Panc1 (cell line): ENCODE data around the gene COPS2. TPM values are rescaled to one million over a fixed set of nuclear protein-coding genes. Genes with fewer than 3 reads are reported as not detected.

Source experiments
- ATAC-seq: fragments of 200-7000 bp; cut with Tn5 transposase; 2 replicates; pipeline ENCODE4 v1.9.1; 2020; ENCODE audit warnings: mild to moderate bottlenecking, moderate library complexity
- BruUV-seq: library from RNA; stranded (reverse); fragments of 400-500 nt; replicated peaks from 2 replicates; lab custom pipeline; 2021; lab: Mats Ljungman, UMichigan
- CTCF ChIA-PET: fragments of 300-600 bp; sonication (Branson Sonifier 250); formaldehyde crosslinking; loops from one replicate; lab custom pipeline; 2022; ENCODE audit warnings: antibody characterized with exemption; lab: Charles Lee
- POLR2A ChIA-PET: fragments of 300-600 bp; sonication (Branson Sonifier 250); formaldehyde crosslinking; loops from one replicate; lab custom pipeline; 2022; ENCODE audit warnings: antibody characterized with exemption; lab: Charles Lee
- DNase-seq: peaks from one replicate; pipeline ENCODE4 v3.0.0-alpha.2; 2010; ENCODE audit warnings: low read depth, low spot score
- H3K27ac ChIP-seq: 2 replicates; pipeline ENCODE4 v1.5.1; 2011; ENCODE audit warnings: mild to moderate bottlenecking, low read length, inconsistent platforms
- H3K27me3 ChIP-seq: fragments of 200-500 bp; sonication (Bioruptor generic); 2 replicates; pipeline ENCODE4 v1.6.0; 2014; ENCODE audit warnings: low read length, inconsistent platforms; ENCODE audit not compliant: control insufficient read depth, insufficient read depth
- H3K36me3 ChIP-seq: fragments of 200-500 bp; sonication (Bioruptor generic); 2 replicates; pipeline ENCODE4 v1.5.1; 2014; ENCODE audit warnings: inconsistent platforms, mild to moderate bottlenecking, low read length, moderate library complexity; ENCODE audit not compliant: control insufficient read depth, insufficient read depth
- H3K4me1 ChIP-seq: 2 replicates; pipeline ENCODE4 v1.5.1; 2011; ENCODE audit warnings: inconsistent platforms, mild to moderate bottlenecking, low read length, moderate library complexity; ENCODE audit not compliant: control insufficient read depth, insufficient read depth
- H3K4me3 ChIP-seq, 2 experiments: 2 replicates each; pipeline ENCODE4 v1.5.1; 2011 to 2012; ENCODE audit warnings: low read depth in 2 of 2, low read length in 2 of 2, mild to moderate bottlenecking in 2 of 2, inconsistent platforms in 1 of 2, moderate library complexity in 1 of 2
- H3K9me3 ChIP-seq: fragments of 200-500 bp; sonication (Bioruptor generic); 2 replicates; pipeline ENCODE4 v1.5.1; 2014; ENCODE audit warnings: low read depth, mild to moderate bottlenecking, inconsistent platforms, low read length, moderate library complexity; ENCODE audit not compliant: control insufficient read depth, insufficient read depth
- POLR2AphosphoS5 ChIP-seq: IDR thresholded peaks from 2 replicates; pipeline ENCODE4 v1.6.1; 2012; ENCODE audit warnings: mild to moderate bottlenecking, low read depth, low read length, moderate library complexity
- SIN3A ChIP-seq: IDR thresholded peaks from 2 replicates; pipeline ENCODE4 v1.6.1; 2012; ENCODE audit warnings: low read depth, mild to moderate bottlenecking, low read length, moderate library complexity, borderline replicate concordance; ENCODE audit not compliant: insufficient read depth
- TCF7L2 ChIP-seq: IDR thresholded peaks from 2 replicates; pipeline ENCODE4 v1.6.1; 2011; ENCODE audit warnings: mild to moderate bottlenecking, low read depth, low read length, inconsistent platforms
- in situ Hi-C: cut with HindIII; loops from 2 replicates; pipeline ENCODE4 v1.10.0; 2016; ENCODE audit warnings: low sequenced_read_pairs, low pct_unique_long_range_greater_than_20kb
- intact Hi-C: fragments of 100-400 bp; cut with micrococcal nuclease; formaldehyde crosslinking; loops from one replicate; pipeline ENCODE4 v1.10.0; 2022; ENCODE audit not compliant: unreplicated experiment
- total RNA-seq: library from RNA; stranded (reverse); gene quantifications from one replicate; pipeline ENCODE4 v1.2.1, GENCODE V29; 2021; ENCODE audit not compliant: unreplicated experiment
- TF ChIP-seq, protein P1 (sequence below), 2 experiments: IDR thresholded peaks; 2 replicates each; pipeline ENCODE4 v1.6.1; 2011 to 2012; ENCODE audit warnings: low read depth in 2 of 2, control low read depth in 1 of 2, low read length in 1 of 2, mild to moderate bottlenecking in 1 of 2, moderate library complexity in 1 of 2; ENCODE audit not compliant: insufficient read depth in 1 of 2
- TF ChIP-seq, protein P2 (sequence below): fragments of 450-650 bp; IDR thresholded peaks from 2 replicates; pipeline ENCODE4 v1.5.1; 2017; ENCODE audit warnings: mild to moderate bottlenecking

Gene COPS2
- total RNA-seq, 1 experiment from 2014 or later, result 69.4 TPM

DNA sequence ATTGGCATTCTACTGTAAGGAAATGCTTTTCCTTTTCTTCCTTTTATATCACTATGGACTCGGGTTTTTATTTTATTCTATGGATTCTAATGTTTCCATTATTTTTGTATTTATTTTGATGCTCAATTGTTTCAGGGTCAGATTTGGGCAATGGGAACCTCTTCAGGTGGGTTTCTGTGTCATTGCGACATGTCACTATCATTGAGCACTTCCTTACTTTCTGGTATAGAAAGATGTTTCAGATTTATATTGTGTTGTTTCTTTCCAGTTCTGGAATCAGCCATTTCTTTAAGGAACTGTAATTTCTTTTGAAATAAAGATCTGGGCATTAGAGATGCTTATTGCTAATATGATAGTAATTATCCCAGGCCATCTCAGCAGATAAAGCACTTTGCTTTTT is 36.5 kb upstream of the COPS2 start:
- TF ChIP-seq, protein P1, sequence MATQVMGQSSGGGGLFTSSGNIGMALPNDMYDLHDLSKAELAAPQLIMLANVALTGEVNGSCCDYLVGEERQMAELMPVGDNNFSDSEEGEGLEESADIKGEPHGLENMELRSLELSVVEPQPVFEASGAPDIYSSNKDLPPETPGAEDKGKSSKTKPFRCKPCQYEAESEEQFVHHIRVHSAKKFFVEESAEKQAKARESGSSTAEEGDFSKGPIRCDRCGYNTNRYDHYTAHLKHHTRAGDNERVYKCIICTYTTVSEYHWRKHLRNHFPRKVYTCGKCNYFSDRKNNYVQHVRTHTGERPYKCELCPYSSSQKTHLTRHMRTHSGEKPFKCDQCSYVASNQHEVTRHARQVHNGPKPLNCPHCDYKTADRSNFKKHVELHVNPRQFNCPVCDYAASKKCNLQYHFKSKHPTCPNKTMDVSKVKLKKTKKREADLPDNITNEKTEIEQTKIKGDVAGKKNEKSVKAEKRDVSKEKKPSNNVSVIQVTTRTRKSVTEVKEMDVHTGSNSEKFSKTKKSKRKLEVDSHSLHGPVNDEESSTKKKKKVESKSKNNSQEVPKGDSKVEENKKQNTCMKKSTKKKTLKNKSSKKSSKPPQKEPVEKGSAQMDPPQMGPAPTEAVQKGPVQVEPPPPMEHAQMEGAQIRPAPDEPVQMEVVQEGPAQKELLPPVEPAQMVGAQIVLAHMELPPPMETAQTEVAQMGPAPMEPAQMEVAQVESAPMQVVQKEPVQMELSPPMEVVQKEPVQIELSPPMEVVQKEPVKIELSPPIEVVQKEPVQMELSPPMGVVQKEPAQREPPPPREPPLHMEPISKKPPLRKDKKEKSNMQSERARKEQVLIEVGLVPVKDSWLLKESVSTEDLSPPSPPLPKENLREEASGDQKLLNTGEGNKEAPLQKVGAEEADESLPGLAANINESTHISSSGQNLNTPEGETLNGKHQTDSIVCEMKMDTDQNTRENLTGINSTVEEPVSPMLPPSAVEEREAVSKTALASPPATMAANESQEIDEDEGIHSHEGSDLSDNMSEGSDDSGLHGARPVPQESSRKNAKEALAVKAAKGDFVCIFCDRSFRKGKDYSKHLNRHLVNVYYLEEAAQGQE (IDR thresholded peaks at IDR 0.05; ENCODE audit: insufficient read depth in 1 of 2, low read depth in 2 of 2, low read length in 1 of 2), result no peak
- no peak for TF ChIP-seq TCF7L2
- TF ChIP-seq POLR2AphosphoS5, result no peak
- no peak for TF ChIP-seq SIN3A
- TF ChIP-seq, protein P2, sequence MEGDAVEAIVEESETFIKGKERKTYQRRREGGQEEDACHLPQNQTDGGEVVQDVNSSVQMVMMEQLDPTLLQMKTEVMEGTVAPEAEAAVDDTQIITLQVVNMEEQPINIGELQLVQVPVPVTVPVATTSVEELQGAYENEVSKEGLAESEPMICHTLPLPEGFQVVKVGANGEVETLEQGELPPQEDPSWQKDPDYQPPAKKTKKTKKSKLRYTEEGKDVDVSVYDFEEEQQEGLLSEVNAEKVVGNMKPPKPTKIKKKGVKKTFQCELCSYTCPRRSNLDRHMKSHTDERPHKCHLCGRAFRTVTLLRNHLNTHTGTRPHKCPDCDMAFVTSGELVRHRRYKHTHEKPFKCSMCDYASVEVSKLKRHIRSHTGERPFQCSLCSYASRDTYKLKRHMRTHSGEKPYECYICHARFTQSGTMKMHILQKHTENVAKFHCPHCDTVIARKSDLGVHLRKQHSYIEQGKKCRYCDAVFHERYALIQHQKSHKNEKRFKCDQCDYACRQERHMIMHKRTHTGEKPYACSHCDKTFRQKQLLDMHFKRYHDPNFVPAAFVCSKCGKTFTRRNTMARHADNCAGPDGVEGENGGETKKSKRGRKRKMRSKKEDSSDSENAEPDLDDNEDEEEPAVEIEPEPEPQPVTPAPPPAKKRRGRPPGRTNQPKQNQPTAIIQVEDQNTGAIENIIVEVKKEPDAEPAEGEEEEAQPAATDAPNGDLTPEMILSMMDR, result no peak
- POLR2A ChIA-PET, result no interaction called here
- Histone ChIP-seq H3K4me3 (no peak overlapping the region), H3K36me3 (no peaks in the 10 kb centered on the region), H3K27ac (no peak overlapping the region), H3K9me3 (no peaks in the 10 kb centered on the region), H3K27me3 (no peaks in the 10 kb centered on the region), H3K4me1 (no peaks in the 10 kb centered on the region)
- intact Hi-C loops (no loop called here), in situ Hi-C loops (no loop called here)
- ATAC-seq (no peak), DNase-seq (no peak)
- no TSS peak for BruUV-seq
- CTCF ChIA-PET, result no interaction called here

DNA sequence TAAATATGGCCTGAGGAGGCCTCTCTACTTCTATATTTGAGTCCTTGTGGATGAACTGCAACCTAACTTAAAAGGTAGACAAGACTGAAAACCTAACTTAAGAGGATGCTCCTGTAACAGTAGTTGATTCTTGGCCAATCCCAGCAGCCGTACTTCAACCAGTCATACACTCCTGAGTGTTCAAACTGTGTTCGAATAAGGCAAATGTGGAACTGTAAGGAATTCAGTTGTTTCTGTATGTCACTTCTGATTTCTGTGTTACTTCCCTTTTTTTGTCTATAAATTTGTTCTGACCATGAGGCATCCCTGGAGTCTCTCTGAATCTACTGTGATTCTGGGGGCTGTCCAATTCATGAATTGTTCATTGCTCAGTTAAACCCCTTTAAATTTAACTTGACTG is 35.2 kb upstream of the COPS2 start:
- ATAC-seq, result no peak
- in situ Hi-C loops, result no loop called here
- Histone ChIP-seq H3K36me3 (no peaks in the 10 kb centered on the region), H3K27ac (no peak overlapping the region), H3K9me3 (no peaks in the 10 kb centered on the region), H3K4me3 (no peak overlapping the region), H3K4me1 (no peaks in the 10 kb centered on the region), H3K27me3 (no peaks in the 10 kb centered on the region)
- intact Hi-C loops, result no loop called here
- ChIA-PET CTCF (no interaction called here), POLR2A (no interaction called here)
- no peak for DNase-seq
- no TSS peak for BruUV-seq
- TF ChIP-seq, protein P1 (IDR thresholded peaks at IDR 0.05; ENCODE audit: insufficient read depth in 1 of 2, low read depth in 2 of 2, low read length in 1 of 2), result no peak
- no peak for TF ChIP-seq SIN3A
- TF ChIP-seq, protein P2, result no peak
